PC-9 (cell line): ENCODE data around the gene RNF220. TPM values are rescaled to one million over a fixed set of nuclear protein-coding genes. Genes with fewer than 3 reads are reported as not detected.

Experiments
- BruUV-seq: library from RNA; stranded (reverse); fragments of 400-500 nt; replicated peaks from 2 replicates; lab custom pipeline; 2021; lab: Mats Ljungman, UMichigan
- CTCF ChIA-PET: fragments of 300-600 bp; sonication (Branson Sonifier 250); formaldehyde crosslinking; loops from one replicate; lab custom pipeline; 2022; ENCODE audit warnings: antibody characterized with exemption; lab: Charles Lee
- POLR2A ChIA-PET: fragments of 300-600 bp; sonication (Branson Sonifier 250); formaldehyde crosslinking; loops from one replicate; lab custom pipeline; 2022; ENCODE audit warnings: antibody characterized with exemption; ENCODE audit not compliant: unreplicated experiment; lab: Charles Lee
- DNase-seq, 2 experiments: peaks; one replicate each; pipeline versions ENCODE4 v3.0.0 to v3.0.0-alpha.2; 2015 to 2022; ENCODE audit warnings: mixed read lengths in 1 of 2
- H2AFZ ChIP-seq: fragments of 200-600 bp; sonication (generic); 2 replicates; pipeline ENCODE4 v1.8.1; 2017; ENCODE audit warnings: antibody characterized with exemption
- H3F3A ChIP-seq: fragments of 200-600 bp; sonication (generic); 2 replicates; pipeline ENCODE4 v1.8.1; 2017; ENCODE audit warnings: antibody characterized with exemption, mild to moderate bottlenecking, low read depth; ENCODE audit not compliant: insufficient read depth
- H3K27ac ChIP-seq: fragments of 200-600 bp; sonication (generic); 2 replicates; pipeline ENCODE4 v1.6.1; 2016; ENCODE audit warnings: mixed run types
- H3K27me3 ChIP-seq: fragments of 200-600 bp; sonication (generic); 2 replicates; pipeline ENCODE4 v1.6.1; 2016; ENCODE audit warnings: low read depth, mixed run types; ENCODE audit not compliant: insufficient read depth
- H3K36me3 ChIP-seq: fragments of 200-600 bp; sonication (generic); 2 replicates; pipeline ENCODE4 v1.6.1; 2016; ENCODE audit warnings: low read depth, mixed run types
- H3K4me1 ChIP-seq: fragments of 200-600 bp; sonication (generic); replicated peaks from 2 replicates; pipeline ENCODE4 v1.6.1; 2016; ENCODE audit warnings: mixed run types; ENCODE audit not compliant: insufficient read depth
- H3K4me2 ChIP-seq: fragments of 200-600 bp; sonication (generic); 2 replicates; pipeline ENCODE4 v1.6.1; 2017; ENCODE audit warnings: mixed run types
- H3K4me3 ChIP-seq: fragments of 200-600 bp; sonication (generic); 2 replicates; pipeline ENCODE4 v1.6.1; 2016; ENCODE audit warnings: mixed run types
- H3K79me2 ChIP-seq: fragments of 200-600 bp; sonication (generic); 2 replicates; pipeline ENCODE4 v1.6.1; 2017; ENCODE audit warnings: low read depth, mixed run types
- H3K9me2 ChIP-seq: fragments of 200-600 bp; sonication (generic); 2 replicates; pipeline ENCODE4 v1.8.1; 2017; ENCODE audit warnings: mild to moderate bottlenecking; ENCODE audit not compliant: insufficient read depth
- H3K9me3 ChIP-seq: fragments of 200-600 bp; sonication (generic); 2 replicates; pipeline ENCODE4 v1.8.1; 2016; ENCODE audit warnings: low read depth; ENCODE audit not compliant: insufficient read depth
- H4K20me1 ChIP-seq: fragments of 200-600 bp; sonication (generic); 2 replicates; pipeline ENCODE4 v1.8.1; 2017; ENCODE audit not compliant: insufficient read depth
- EZH2 ChIP-seq: fragments of 200-600 bp; sonication (generic); IDR thresholded peaks from 2 replicates; pipeline ENCODE4 v1.8.0; 2017; ENCODE audit warnings: antibody characterized with exemption, low read depth
- intact Hi-C: fragments of 100-400 bp; cut with micrococcal nuclease; formaldehyde crosslinking; loops from one replicate; pipeline ENCODE4 v1.10.0; 2022; ENCODE audit not compliant: unreplicated experiment
- total RNA-seq: library from RNA; stranded (reverse); gene quantifications from 2 replicates; pipeline ENCODE4 v1.2.3, GENCODE V29; 2021
- TF ChIP-seq, protein P1 (sequence below): fragments of 200-600 bp; sonication (generic); conservative IDR thresholded peaks from 2 replicates; pipeline ENCODE4 v1.6.1; 2017; ENCODE audit warnings: mixed run types, antibody characterized with exemption, mild to moderate bottlenecking, moderate library complexity

Gene RNF220
- total RNA-seq, 1 experiment from 2014 or later, result 82.9 TPM

DNA sequence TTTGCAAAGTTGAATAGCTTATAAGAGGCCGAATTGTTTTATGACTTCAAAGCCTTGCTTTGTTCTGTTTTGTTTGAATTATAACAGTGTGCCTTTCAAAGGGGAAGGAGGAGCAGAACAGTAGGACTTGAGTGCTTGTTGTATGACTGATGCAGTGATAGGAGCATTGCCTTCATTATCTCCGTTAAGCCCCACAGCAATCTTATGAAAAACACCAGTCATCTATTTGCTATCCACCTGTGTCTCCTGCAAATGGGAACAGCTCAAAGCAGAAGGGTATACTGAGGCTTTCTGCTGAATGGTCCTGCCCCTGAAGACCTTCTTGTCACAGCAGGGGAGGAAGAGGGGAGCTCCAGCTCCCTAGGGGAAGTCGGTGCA, 127.5 kb downstream of the RNF220 start:
- H2AFZ ChIP-seq, result no peak overlapping the region
- H3F3A ChIP-seq, result peaks cover 17% of the 10 kb centered on the region; the same call in 1 of the 2 replicates
- H3K36me3 ChIP-seq, result no peaks in the 10 kb centered on the region
- peaks cover 19% of the 10 kb centered on the region for H3K4me1 ChIP-seq
- no peaks in the 10 kb centered on the region for H4K20me1 ChIP-seq
- ChIA-PET POLR2A (interaction anchor here (0.7 kb wide), 1 partner anchor 1339 kb away, joined by 5 read pairs; no protein-coding TSS in a partner anchor), CTCF (interaction anchor here (0.6 to 2.3 kb wide), 4 partner anchors 14 to 207 kb away, joined by 4 to 9 read pairs (median 4); no protein-coding TSS in a partner anchor)
- BruUV-seq, result no TSS peak
- TF ChIP-seq EZH2, result no peak
- TF ChIP-seq, protein P1, sequence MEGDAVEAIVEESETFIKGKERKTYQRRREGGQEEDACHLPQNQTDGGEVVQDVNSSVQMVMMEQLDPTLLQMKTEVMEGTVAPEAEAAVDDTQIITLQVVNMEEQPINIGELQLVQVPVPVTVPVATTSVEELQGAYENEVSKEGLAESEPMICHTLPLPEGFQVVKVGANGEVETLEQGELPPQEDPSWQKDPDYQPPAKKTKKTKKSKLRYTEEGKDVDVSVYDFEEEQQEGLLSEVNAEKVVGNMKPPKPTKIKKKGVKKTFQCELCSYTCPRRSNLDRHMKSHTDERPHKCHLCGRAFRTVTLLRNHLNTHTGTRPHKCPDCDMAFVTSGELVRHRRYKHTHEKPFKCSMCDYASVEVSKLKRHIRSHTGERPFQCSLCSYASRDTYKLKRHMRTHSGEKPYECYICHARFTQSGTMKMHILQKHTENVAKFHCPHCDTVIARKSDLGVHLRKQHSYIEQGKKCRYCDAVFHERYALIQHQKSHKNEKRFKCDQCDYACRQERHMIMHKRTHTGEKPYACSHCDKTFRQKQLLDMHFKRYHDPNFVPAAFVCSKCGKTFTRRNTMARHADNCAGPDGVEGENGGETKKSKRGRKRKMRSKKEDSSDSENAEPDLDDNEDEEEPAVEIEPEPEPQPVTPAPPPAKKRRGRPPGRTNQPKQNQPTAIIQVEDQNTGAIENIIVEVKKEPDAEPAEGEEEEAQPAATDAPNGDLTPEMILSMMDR, result no peak
- H3K9me3 ChIP-seq, result no peaks in the 10 kb centered on the region
- peak overlapping the region; percentile 35 for H3K4me2 ChIP-seq
- intact Hi-C loops, result no loop called here
- H3K4me3 ChIP-seq, result no peak overlapping the region
- peak overlapping the region; percentile 77 for H3K27ac ChIP-seq
- H3K79me2 ChIP-seq, result no peaks in the 10 kb centered on the region
- DNase-seq, result no peak
- H3K27me3 ChIP-seq, result no peaks in the 10 kb centered on the region
- no peaks in the 10 kb centered on the region for H3K9me2 ChIP-seq

GRCh38 chr1:44534771-44535170, 129.7 kb downstream of the RNF220 start:
- intact Hi-C loops, result no loop called here
- ChIA-PET POLR2A (no interaction called here), CTCF (no interaction called here)
- Histone ChIP-seq H3K27me3 (no peaks in the 10 kb centered on the region), H3K36me3 (no peaks in the 10 kb centered on the region), H3K9me3 (no peaks in the 10 kb centered on the region), H4K20me1 (no peaks in the 10 kb centered on the region), H3K79me2 (no peaks in the 10 kb centered on the region), H3K27ac (no peak overlapping the region), H3K4me1 (peaks cover 19% of the 10 kb centered on the region), H3K9me2 (no peaks in the 10 kb centered on the region), H3K4me2 (no peak overlapping the region), H3F3A (peaks cover 17% of the 10 kb centered on the region; the same call in 1 of the 2 replicates), H2AFZ (no peak overlapping the region), H3K4me3 (no peak overlapping the region)
- no peak for DNase-seq
- no peak for TF ChIP-seq EZH2
- TF ChIP-seq, protein P1, result no peak
- BruUV-seq, result no TSS peak

DNA sequence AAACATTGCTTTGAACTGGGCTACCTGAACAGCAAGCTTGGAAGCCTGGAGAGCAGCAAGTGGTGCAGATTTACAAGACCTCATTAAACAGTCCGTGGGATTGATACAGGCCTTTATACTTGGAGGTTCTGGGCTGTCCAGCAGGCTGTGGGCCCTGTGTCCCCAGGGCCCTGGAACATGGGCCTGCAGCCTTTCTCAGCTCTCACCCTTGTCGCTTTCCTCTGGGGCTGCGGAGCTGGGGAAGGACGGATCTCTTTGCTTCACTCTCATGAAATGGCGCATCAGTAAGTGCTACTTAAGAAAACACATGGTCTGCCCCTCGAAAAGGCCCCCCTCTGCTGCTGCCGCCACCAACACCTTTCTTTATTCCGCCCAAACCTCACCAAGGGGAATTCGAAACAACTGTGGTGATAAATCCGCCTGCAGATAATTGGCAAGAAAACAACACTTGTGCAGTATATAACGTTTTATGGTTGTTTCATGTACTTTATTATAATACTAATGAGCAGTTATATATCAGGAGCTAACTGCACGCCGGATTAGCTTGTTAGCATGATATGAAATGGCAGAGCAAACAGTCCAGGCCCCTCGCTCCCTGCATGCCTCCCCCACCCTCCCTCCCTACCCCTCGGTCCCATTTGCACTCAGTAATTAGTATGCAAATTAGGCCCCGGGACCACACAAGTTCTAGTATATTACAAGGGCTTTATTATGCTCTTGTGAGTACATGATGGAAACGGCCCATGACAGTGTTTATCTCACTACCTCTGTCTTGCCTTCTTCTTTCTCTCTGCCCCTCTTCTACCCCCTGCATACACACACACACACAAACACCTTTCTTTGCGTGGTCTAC, 131.5 kb downstream of the RNF220 start:
- Histone ChIP-seq H3K79me2 (no peaks in the 10 kb centered on the region), H3K4me3 (no peak overlapping the region), H3F3A (peaks cover 11% of the 10 kb centered on the region; the same call in 1 of the 2 replicates), H2AFZ (no peak overlapping the region), H3K27me3 (no peaks in the 10 kb centered on the region), H3K4me2 (no peak overlapping the region), H3K36me3 (no peaks in the 10 kb centered on the region), H3K9me3 (no peaks in the 10 kb centered on the region), H4K20me1 (no peaks in the 10 kb centered on the region), H3K27ac (no peak overlapping the region), H3K9me2 (no peaks in the 10 kb centered on the region), H3K4me1 (peaks cover 13% of the 10 kb centered on the region)
- no TSS peak for BruUV-seq
- no peak for DNase-seq
- intact Hi-C loops, result no loop called here
- ChIA-PET CTCF (no interaction called here), POLR2A (no interaction called here)
- TF ChIP-seq, protein P1, result no peak
- TF ChIP-seq EZH2, result no peak
